NK-92 treated with Interleukin-12 subunit alpha and Interleukin-12 subunit beta, amount 100 ng/mL, for 24 hours (cell line): ENCODE data around the gene AIMP1.

Experiments used
- DNase-seq: peaks from one replicate; lab custom pipeline; 2025; lab: John Stamatoyannopoulos, UW

Gene AIMP1

DNA sequence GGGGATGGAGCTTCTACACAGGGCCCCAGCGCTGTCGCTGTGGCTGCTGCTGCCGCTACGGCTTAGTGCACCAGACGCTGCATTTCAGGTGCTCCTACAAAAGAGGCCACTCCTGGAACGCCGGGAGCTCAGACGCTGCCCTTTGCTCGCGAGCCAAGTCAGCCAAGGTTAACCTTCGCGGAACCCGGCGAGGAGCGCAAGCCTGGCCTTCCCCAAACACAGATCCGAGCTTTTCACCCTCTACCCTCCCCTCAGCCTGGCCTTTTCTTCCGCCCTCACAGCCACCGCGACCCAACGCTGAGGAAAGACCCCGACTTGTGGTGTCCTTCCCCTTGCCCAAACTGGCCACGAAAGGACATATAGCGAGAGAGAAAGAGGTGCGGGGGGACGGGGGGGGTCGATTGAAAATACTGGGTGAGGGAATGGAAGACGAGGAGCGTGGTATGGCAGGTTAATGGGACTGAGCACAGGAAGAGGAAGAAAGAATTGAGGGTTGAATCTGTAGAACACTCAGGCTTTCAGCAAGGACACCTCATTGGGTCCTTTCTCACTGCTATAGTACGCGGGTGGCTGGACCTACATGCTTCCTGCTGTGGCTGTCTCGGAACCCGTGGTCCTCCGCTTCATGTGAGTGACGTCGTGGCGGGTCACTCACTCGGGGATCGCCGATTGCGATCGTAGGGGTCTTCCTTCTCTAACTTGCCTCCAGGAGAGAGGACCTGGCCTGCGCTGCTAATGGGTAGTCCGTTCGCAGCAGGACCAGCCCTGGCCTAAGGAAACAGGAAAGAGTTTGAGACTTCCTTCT lies at the start of gene AIMP1, which contains the start of gene TBCK:
Gene AIMP1, plus strand, starts transcription at position 583 of the 805 bp plus-strand sequence. CDS start 8,460 bp downstream, outside the sequence.
Gene TBCK, minus strand, starts transcription at position 242 of the 805 bp plus-strand sequence. CDS start 7,249 bp downstream, outside the sequence.
- DNase-seq: peak; percentile 66

- DNase-seq: no peak
Observed at GRCh38 chr4:106268786-106269185, 47.6 kb upstream of the AIMP1 start.

- no peak for DNase-seq
Observed at GRCh38 chr4:106269711-106270110, 46.6 kb upstream of the AIMP1 start.

DNA sequence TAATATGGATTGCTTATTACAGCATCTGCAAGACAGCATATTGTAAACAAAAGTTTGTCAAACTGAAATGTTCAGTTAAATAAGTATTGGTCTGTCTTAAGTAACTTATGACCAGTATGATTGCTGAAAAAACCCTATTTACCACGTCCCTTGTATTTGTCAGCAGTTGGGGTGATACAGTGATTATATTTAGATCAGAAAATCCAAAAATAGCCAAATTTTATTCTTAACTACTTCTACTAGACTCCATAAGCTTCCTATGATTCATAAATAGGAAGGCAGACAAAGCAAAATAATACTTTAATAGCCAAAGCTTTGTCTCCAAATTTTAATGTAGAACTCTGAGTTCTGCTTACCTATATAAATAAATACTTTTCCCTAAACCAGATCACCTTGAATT lies 45.6 kb upstream of the AIMP1 start:
- DNase-seq: no peak

GRCh38 chr4:106273831-106274230 lies 42.5 kb upstream of the AIMP1 start:
- no peak for DNase-seq

DNA sequence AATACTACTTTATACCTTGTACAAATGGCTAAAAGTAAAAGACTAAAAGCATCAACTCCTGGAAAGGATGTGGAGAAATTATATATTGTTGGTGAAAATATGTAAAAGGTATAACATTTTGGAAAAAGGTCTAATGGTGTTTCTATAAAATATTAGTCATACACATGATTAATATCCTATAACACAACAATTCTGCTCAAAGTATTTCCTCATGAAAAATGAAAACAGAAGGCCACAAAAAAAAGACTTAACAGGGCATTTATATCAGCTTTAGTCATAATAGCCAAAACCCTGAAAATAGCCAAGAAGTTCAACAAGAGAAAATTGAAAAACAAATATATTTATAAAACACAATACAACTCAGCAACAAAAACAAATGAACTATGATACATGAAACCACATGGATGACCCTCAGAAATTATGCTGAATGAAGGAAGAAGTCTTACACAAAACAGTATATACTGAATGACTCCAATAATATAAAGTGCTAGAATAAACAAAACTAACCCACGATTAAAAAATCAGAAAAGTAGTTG lies 39.1 kb upstream of the AIMP1 start:
- no peak for DNase-seq

GRCh38 chr4:106284227-106284626 lies 32.1 kb upstream of the AIMP1 start:
- DNase-seq: no peak

DNA sequence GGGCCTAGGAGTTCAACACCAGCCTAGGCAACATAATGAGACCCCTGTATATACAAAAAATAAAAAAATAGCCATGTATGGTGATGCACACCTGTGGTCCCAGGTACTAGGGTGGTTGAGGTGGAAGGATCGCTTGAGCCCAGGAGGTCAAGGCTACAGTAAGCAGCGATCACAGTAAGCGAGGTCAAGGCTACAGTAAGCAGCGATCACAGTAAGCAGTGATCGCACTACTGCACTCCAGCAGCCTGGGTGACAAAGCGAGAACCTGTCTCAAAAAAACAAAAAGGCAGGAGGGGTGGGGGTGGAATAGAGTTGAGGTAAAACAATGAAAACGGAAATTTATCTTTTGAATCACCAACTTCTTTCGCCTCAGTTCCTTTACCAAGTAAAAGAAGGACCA lies 29.7 kb upstream of the AIMP1 start:
- no peak for DNase-seq

- peak; percentile 7 for DNase-seq
Observed at GRCh38 chr4:106287353-106287969, 28.9 kb upstream of the AIMP1 start.

DNA sequence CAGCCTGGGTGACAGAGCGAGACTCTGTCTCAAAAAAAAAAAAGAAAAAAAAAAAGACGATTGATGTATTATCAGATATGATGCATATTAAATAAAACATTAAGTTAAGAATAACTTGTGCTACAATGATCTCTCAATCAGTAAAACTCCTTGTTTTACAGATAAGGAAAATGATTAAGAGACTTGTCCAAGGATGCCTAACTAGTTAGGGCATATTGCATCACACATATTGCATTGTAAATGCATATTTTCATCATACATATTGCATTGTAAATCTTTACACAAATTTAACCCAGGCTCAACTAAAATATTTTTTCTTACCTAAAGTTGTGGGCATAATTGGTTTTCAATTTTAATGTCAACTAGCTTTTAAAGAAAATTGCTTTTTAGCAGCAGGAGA lies 26.6 kb upstream of the AIMP1 start:
- no peak for DNase-seq

GRCh38 chr4:106291678-106292077 lies 24.7 kb upstream of the AIMP1 start:
- DNase-seq: no peak

DNA sequence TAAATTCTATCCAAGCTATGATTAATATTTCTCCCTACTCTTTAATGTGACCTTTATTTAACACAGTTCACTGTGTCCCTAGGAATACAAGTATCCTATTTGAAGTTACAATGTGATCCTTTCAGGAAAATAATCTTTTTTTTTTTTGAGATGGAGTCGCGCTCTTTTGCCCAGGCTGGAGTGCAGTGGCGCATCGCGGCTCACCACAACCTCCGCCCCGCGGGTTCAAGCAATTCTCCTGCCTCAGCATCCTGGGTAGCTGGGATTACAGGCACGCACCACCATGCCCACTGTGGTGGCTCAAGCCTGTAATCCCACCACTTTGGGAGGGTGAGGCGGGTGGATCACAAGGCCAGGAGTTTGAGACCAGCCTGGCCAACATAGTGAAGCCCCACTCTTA lies 22.3 kb upstream of the AIMP1 start:
- no peak for DNase-seq

DNA sequence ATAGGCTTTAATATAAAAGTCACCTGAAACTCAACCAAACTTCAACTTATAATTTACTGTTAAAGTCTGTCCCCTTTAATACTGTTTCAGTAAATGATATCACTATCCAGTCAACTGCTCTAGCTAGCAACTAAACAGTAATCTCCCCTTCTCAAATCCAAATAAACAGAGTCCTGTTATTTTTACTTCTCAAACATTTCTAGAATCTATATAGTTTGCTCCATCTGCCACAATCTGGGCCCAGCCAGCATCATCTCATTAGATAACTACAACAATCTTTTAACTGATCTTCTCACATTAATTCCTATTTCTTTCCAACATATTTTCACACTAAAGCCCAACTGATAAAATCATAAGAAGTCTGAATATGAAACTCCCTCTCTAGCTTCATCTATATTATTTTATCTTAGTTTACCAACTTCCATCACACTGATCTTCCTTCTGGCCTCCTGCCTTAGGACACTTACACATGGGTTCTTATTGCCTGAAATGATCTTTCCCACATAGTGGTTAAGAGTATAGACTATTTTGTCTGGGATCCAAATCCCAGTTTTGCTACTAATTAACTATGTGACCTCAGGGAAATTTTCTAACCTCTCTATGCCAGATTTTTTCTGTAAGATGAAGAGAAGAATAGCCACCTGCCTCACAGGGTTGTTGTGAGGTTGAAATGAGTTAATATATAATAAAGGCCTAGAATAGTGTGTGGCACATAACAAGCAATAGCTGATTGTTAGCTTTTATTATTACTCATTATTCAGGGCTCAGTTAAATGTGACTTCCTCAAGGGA lies 18.9 kb upstream of the AIMP1 start:
- no peak for DNase-seq

GRCh38 chr4:106299977-106300376 lies 16.4 kb upstream of the AIMP1 start:
- no peak for DNase-seq

DNA sequence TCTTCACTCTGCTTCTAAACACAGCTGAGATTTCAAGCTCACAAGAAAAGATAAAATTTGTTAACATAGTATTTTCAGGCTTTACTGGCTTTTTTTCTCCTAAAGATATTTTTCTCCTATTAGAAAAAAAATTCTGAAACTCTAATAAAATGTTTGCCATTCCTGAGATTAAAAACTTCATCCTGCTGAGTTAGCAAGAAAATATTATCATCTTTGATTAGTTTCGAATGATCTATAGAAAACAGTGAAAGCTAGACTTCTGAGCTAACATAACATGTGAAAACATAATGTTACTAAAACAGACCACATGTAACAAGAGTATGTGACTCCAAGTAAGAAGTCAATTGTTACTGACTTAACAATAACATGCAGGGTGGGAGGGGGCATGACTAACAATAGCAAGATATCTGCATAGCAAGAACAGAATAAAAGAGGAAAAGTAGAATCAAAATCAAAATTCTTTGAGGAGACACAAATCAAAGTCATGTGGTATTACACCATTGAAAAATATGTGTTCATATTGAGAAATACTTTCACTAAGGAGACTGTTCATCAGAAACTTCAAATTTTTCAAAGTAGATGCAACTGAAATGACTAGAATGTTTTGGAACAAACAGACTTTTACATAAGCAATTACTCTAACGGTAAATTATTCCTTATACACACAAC lies 14.8 kb upstream of the AIMP1 start:
- DNase-seq: no peak

GRCh38 chr4:106302062-106302438 lies 14.3 kb upstream of the AIMP1 start:
- no peak for DNase-seq

DNA sequence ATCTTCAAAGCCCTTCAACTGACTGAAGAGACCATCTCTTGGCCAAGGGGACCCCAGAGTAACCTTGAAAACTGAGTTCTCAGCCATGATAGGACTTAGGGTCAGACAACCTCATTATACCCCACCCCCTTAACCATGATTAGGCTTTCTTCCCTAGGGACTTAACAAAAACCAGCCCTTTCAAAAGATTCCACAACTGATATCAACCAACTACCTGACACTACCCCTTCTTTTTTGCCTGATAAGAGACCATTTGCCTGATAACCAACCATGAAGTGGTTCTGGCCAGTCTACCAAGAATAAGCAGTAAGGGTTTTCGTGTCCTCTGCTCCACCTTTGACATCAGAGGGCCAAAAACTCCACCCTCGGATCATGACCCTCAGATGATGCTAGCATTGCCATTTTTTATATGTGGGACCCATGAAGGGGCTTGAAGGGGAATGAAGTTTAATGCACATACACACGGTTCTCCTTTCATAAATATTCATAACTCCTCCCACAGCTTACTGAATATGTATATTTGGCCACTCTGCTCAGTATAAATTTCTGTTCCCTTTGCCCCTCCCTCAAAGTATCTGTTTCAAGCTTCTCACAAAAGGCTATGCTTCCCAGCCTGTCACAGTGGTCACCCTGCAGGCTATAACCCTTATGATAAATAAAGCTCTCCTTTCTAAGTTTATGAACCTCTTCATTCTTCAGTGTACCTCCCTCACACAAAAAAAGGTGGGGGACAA lies 12.6 kb upstream of the AIMP1 start:
- no peak for DNase-seq

DNA sequence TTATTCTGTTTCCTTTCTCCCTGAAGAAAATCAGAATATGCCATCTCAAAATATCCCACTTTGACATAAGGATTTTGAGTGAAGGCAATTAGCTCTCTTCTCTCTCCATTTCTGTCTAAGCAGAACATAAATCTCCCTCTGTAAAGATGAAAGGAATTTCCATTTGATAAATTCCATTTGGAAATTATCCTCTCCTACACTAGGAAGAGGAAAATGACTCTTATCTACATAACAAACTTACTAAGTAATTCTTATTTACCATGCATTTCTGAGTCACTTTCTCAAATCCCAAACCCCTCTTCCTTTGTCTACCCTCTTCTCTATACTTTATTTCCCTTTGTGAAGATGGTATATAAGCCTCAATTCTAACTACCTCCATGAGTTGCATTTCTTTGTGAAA lies 11.7 kb upstream of the AIMP1 start:
- DNase-seq: no peak

DNA sequence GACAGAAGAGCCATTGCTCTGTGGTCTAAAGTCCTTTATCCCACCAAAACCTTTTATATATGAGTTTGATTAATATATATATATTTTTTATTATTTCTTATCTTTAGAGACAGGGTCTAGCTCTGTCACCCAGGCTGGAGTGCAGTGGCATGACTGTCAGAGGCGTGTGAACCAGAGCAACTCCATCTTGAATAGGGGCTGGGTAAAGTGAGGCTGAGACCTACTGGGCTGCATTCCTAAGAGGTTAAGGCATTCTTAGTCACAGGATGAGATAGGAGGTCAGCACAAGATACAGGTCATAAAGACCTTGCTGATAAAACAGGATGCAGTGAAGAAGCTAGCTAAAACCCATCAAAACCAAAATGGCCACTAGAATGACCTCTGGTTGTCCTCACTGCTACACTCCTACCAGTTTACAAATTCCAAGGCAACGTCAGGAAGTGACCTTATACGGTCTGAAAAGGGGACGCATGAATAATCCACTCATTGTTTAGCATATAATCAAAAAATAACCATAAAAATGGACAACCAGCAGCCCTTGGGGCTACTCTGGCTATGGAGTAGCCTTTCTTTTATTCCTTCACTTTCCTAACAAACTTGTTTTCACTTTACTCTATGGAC lies 10.8 kb upstream of the AIMP1 start:
- DNase-seq: no peak

GRCh38 chr4:106306561-106306960 lies 9.8 kb upstream of the AIMP1 start:
- no peak for DNase-seq

DNA sequence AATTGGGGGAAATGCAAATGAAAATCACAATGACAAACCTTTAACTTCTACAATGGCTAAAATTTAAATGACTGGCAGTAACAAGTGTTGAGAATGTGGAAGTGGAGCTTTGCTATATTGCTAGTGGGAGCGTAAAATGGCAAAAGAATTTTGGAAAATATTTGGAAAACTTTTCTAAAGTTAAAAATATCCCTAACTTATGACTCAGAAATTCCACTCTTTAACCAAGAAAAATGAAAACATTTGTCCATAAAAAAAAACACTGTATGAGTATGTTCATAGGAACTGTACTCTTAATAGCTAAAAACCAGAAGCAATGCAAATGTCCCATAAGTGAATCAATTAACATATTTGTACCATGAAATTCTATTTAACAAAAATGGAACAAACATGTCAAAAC lies 4.0 kb upstream of the AIMP1 start:
- DNase-seq: no peak
